Neural cell (in vitro differentiated cells): ENCODE data around the gene ANXA2. TPM values are rescaled to one million over a fixed set of nuclear protein-coding genes. Genes with fewer than 3 reads are reported as not detected.
A peak's percentile ranks its signal among the peaks of the same experiment; 100 is the strongest.

ENCODE experiments used
- H2AFZ ChIP-seq: fragments of 200-600, 300-800 bp; sonication (generic), shearing (Covaris generic); 2 replicates; pipeline ENCODE4 v1.6.0; 2014; ENCODE audit warnings: low read depth, mild to moderate bottlenecking, antibody characterized with exemption, low read length, moderate library complexity
- H3F3A ChIP-seq: fragments of 200-600 bp; shearing (Covaris generic); 2 replicates; pipeline ENCODE4 v1.6.1; 2016; ENCODE audit warnings: mild to moderate bottlenecking, moderate library complexity, mixed read lengths, antibody characterized with exemption, low read length; ENCODE audit not compliant: insufficient read depth, poor library complexity, severe bottlenecking
- H3K27ac ChIP-seq: fragments of 200-600, 300-800 bp; sonication (generic), shearing (Covaris generic); 2 replicates; pipeline ENCODE4 v1.5.1; 2014; ENCODE audit warnings: mild to moderate bottlenecking, low read length, moderate library complexity
- H3K27me3 ChIP-seq: fragments of 300-800, 200-600 bp; sonication (generic), shearing (Covaris generic); 2 replicates; pipeline ENCODE4 v1.6.0; 2014; ENCODE audit warnings: mild to moderate bottlenecking, low read depth, low read length, moderate library complexity; ENCODE audit not compliant: insufficient read depth
- H3K36me3 ChIP-seq: fragments of 300-800, 200-600 bp; sonication (generic), shearing (Covaris generic); 2 replicates; pipeline ENCODE4 v1.5.1; 2014; ENCODE audit warnings: mild to moderate bottlenecking, antibody characterized with exemption, low read length, moderate library complexity; ENCODE audit not compliant: insufficient read depth
- H3K4me2 ChIP-seq: fragments of 300-800, 200-600 bp; sonication (generic), shearing (Covaris generic); 2 replicates; pipeline ENCODE4 v1.6.0; 2014; ENCODE audit warnings: mild to moderate bottlenecking, low read length
- H3K4me3 ChIP-seq: fragments of 300-800, 200-600 bp; sonication (generic), shearing (Covaris generic); 2 replicates; pipeline ENCODE4 v1.5.1; 2014; ENCODE audit warnings: mild to moderate bottlenecking, low read length, moderate library complexity
- H3K79me2 ChIP-seq: fragments of 200-600 bp; shearing (Covaris generic); replicated peaks from 2 replicates; pipeline ENCODE4 v1.6.0; 2014; ENCODE audit warnings: mild to moderate bottlenecking, low read length, moderate library complexity; ENCODE audit not compliant: insufficient read depth
- H3K9ac ChIP-seq: fragments of 300-800, 200-600 bp; sonication (generic), shearing (Covaris generic); 2 replicates; pipeline ENCODE4 v1.6.1; 2016; ENCODE audit warnings: mild to moderate bottlenecking, low read length, mixed read lengths
- H3K9me2 ChIP-seq: fragments of 200-600 bp; shearing (Covaris generic); 2 replicates; pipeline ENCODE4 v1.6.1; 2016; ENCODE audit warnings: mild to moderate bottlenecking, low read length, mixed read lengths; ENCODE audit not compliant: insufficient read depth
- H3K9me3 ChIP-seq: fragments of 200-600, 300-800 bp; sonication (generic), shearing (Covaris generic); 2 replicates; pipeline ENCODE4 v1.6.1; 2016; ENCODE audit warnings: mild to moderate bottlenecking, mixed run types, low read length, moderate library complexity, mixed read lengths
- H4K20me1 ChIP-seq: fragments of 200-600 bp; shearing (Covaris generic); 2 replicates; pipeline ENCODE4 v1.6.1; 2016; ENCODE audit warnings: mild to moderate bottlenecking, mixed run types; ENCODE audit not compliant: insufficient read depth
- EP300 ChIP-seq: fragments of 450-650 bp; conservative IDR thresholded peaks from 2 replicates; pipeline ENCODE4 v1.6.1; 2014; ENCODE audit warnings: antibody characterized with exemption, mild to moderate bottlenecking, moderate library complexity; ENCODE audit not compliant: poor library complexity, severe bottlenecking
- EZH2 ChIP-seq: fragments of 200-600, 300-800 bp; shearing (Covaris generic), sonication (generic); IDR thresholded peaks from 2 replicates; pipeline ENCODE4 v1.6.1; 2014; ENCODE audit warnings: antibody characterized with exemption, low read length, borderline replicate concordance, mild to moderate bottlenecking; ENCODE audit not compliant: insufficient read depth, poor library complexity, severe bottlenecking
- MXI1 ChIP-seq: fragments of 450-650 bp; conservative IDR thresholded peaks from 2 replicates; pipeline ENCODE4 v1.6.1; 2014; ENCODE audit warnings: antibody characterized with exemption, mild to moderate bottlenecking; ENCODE audit not compliant: poor library complexity, severe bottlenecking
- POLR2AphosphoS5 ChIP-seq: IDR thresholded peaks from 2 replicates; pipeline ENCODE4 v1.6.1; 2012
- RAD21 ChIP-seq: fragments of 450-650 bp; conservative IDR thresholded peaks from 2 replicates; pipeline ENCODE4 v1.6.1; 2014; ENCODE audit warnings: antibody characterized with exemption, mild to moderate bottlenecking, moderate library complexity
- REST ChIP-seq: IDR thresholded peaks from 2 replicates; pipeline ENCODE4 v1.6.1; 2012; ENCODE audit warnings: borderline replicate concordance
- SMC3 ChIP-seq: fragments of 450-650 bp; conservative IDR thresholded peaks from 2 replicates; pipeline ENCODE4 v1.6.1; 2014; ENCODE audit warnings: antibody characterized with exemption, mild to moderate bottlenecking, moderate library complexity; ENCODE audit not compliant: poor library complexity
- TAF1 ChIP-seq: IDR thresholded peaks from 2 replicates; pipeline ENCODE4 v1.6.1; 2012; ENCODE audit warnings: low read depth
- polyA plus RNA-seq: library from polyadenylated mRNA; depleted of rRNA; stranded (reverse); fragments of >200 nt; gene quantifications from 2 replicates; pipeline ENCODE4 v1.2.3, GENCODE V29; 2014
- TF ChIP-seq, protein P1 (sequence below): fragments of 450-650 bp; IDR thresholded peaks from 2 replicates; pipeline ENCODE4 v1.5.1; 2014; ENCODE audit warnings: antibody characterized with exemption, mild to moderate bottlenecking, moderate library complexity; ENCODE audit not compliant: poor library complexity, severe bottlenecking

The ANXA2 gene
- polyA plus RNA-seq, 1 donor from 2014 or later = 6.2 TPM

DNA sequence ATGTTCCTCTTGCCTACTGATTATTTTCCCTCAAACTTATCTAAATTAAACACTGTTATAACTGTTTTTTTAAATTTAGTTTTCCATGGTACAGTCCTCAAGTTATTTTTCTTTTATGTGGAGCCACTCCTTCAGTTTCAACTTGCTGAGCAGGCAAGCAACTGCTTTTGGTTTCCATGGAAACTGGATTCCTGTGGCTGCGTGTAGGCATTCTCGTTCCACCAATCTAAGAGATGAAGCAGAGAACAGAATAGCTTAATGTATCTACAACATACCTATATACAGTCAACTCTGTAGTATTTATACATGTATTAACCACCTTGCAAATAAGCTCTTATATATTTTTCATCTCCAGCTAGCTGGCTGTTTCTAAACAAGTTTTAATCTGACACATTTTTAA, 25.8 kb upstream of the ANXA2 start:
- H3K27me3 ChIP-seq = no peaks in the 10 kb centered on the region
- no peak overlapping the region for H3K27ac ChIP-seq
- peak overlapping the region; percentile 26 for H3K4me2 ChIP-seq
- no peak overlapping the region for H2AFZ ChIP-seq
- H3K9me2 ChIP-seq = no peaks in the 10 kb centered on the region
- H3K4me3 ChIP-seq = peak overlapping the region; percentile 25
- H4K20me1 ChIP-seq = no peaks in the 10 kb centered on the region
- H3K79me2 ChIP-seq = no peaks in the 10 kb centered on the region
- no peaks in the 10 kb centered on the region for H3K9me3 ChIP-seq
- TF ChIP-seq RAD21 (no peak), MXI1 (no peak), EZH2 (no peak), POLR2AphosphoS5 (no peak), SMC3 (no peak), REST (no peak), EP300 (no peak), TAF1 (no peak)
- TF ChIP-seq, protein P1, sequence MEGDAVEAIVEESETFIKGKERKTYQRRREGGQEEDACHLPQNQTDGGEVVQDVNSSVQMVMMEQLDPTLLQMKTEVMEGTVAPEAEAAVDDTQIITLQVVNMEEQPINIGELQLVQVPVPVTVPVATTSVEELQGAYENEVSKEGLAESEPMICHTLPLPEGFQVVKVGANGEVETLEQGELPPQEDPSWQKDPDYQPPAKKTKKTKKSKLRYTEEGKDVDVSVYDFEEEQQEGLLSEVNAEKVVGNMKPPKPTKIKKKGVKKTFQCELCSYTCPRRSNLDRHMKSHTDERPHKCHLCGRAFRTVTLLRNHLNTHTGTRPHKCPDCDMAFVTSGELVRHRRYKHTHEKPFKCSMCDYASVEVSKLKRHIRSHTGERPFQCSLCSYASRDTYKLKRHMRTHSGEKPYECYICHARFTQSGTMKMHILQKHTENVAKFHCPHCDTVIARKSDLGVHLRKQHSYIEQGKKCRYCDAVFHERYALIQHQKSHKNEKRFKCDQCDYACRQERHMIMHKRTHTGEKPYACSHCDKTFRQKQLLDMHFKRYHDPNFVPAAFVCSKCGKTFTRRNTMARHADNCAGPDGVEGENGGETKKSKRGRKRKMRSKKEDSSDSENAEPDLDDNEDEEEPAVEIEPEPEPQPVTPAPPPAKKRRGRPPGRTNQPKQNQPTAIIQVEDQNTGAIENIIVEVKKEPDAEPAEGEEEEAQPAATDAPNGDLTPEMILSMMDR = no peak
- no peak overlapping the region for H3K9ac ChIP-seq
- no peaks in the 10 kb centered on the region for H3K36me3 ChIP-seq
- H3F3A ChIP-seq = no peaks in the 10 kb centered on the region

GRCh38 chr15:60421544-60421943, 23.8 kb upstream of the ANXA2 start:
- no peaks in the 10 kb centered on the region for H3K9me2 ChIP-seq
- no peaks in the 10 kb centered on the region for H3K79me2 ChIP-seq
- H4K20me1 ChIP-seq = no peaks in the 10 kb centered on the region
- no peaks in the 10 kb centered on the region for H3K36me3 ChIP-seq
- H2AFZ ChIP-seq = no peak overlapping the region
- no peak overlapping the region for H3K9ac ChIP-seq
- H3K4me3 ChIP-seq = no peak overlapping the region
- no peaks in the 10 kb centered on the region for H3F3A ChIP-seq
- no peak for TF ChIP-seq REST
- H3K9me3 ChIP-seq = no peaks in the 10 kb centered on the region
- no peak overlapping the region for H3K27ac ChIP-seq
- H3K4me2 ChIP-seq = no peak overlapping the region
- H3K27me3 ChIP-seq = no peaks in the 10 kb centered on the region
